GM12892 (cell line): ENCODE measurements around the gene GOLGA6L2.

Experiments
- POLR2A ChIP-seq: IDR thresholded peaks from 2 replicates; pipeline ENCODE4 v1.6.1; 2011; ENCODE audit warnings: low read depth, low read length, control low read depth
- POLR2AphosphoS5 ChIP-seq: IDR thresholded peaks from 2 replicates; pipeline ENCODE4 v1.6.1; 2011; ENCODE audit warnings: low read depth, low read length, control low read depth

DNA sequence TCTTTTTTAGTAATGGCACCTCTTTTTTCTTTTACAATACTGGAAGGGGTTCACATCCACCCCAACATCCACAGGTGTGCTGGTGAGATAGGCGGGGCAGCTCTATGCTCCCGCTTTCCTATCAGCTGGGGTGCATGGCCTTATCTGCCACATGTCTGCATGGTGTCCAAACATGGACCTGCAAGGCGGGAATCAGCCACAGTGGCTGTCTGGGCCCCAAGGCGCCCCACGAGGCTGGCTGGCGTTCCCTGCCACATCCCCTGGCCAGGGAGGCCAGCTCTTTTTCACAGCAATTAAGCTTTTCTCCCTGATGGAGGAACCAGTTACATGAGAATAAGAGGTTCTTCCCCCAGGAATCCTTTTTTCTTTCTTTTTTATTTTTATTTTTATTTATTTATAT, 30.9 kb upstream of the GOLGA6L2 start:
- TF ChIP-seq POLR2A = no peak
- TF ChIP-seq POLR2AphosphoS5 = no peak
